Activated CD4-positive, CD25-positive, alpha-beta regulatory T cell treated with anti-CD3 and anti-CD28 coated beads, Interleukin-2, amount 50 U/mL, for 72 hours (primary cell): ENCODE results near the gene ATOSA.
A peak's percentile ranks its signal among the peaks of the same experiment; 100 is the strongest.

Experiments used
- DNase-seq: peaks from one replicate; pipeline ENCODE4 v3.0.0; 2021

ATOSA gene

DNA sequence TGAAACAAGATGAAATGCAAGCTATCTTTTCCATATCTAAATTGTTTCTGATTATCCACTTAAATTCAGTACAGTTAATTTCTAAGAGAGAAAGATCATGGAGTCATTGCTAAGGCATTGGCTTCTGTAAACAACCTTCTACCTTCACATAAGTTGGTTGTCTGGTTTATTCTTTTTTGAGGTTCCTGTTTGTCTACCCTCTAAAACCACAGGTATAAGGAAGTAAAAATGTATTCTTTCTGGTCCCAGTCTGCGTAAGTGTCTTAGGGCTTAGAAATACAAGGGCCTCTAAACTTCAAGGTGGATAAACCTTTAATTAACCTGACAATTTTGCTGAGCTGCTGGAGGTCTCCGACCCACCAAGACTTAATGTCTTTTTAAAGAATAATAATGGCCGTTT, 3.6 kb upstream of the ATOSA start:
- no peak for DNase-seq

GRCh38 chr15:52682200-52682599, 3.0 kb upstream of the ATOSA start:
- DNase-seq, result no peak

DNA sequence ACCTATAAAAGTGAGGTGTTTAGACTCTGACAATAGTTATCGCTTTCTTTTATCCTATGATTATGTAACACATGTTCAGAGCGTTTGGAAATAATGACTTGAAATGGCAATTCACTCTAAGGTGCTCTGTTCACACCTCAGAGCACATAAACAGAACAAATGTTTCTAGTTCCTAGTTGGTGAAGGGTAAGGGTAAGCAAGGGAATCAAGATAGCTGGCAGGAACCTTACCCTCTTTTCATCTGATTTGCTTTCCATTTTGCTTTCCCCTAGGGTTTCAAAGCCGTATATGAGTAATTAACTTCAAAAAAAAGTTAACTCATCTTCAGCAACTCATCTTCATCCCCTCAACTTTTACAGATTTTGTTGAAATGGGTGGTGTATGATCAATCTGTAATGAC, 2.3 kb upstream of the ATOSA start:
- DNase-seq, result no peak

- DNase-seq, result no peak
These were observed 1.6 kb upstream of the ATOSA start for GRCh38 chr15:52680761-52681160.

DNA sequence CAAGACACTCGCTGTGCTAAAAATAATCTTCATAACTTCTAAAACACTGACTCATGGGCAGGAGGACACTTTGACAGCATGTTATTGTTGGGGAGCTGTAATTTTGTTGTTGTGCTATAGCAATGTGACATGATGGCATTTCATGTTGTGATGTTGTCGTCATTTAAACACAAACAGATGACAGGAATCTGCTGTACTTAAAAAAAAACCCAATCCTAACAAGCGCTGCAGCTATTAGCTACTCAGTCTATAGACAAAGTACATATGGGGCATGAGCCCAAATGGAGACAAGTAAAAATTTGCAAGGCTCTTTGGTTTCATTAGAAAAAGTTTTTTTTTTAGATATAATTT, 828 bp upstream of the ATOSA start:
- DNase-seq, result no peak

GRCh38 chr15:52678468-52679231, 538 bp downstream of the ATOSA start:
- peak; percentile 68 for DNase-seq

DNA sequence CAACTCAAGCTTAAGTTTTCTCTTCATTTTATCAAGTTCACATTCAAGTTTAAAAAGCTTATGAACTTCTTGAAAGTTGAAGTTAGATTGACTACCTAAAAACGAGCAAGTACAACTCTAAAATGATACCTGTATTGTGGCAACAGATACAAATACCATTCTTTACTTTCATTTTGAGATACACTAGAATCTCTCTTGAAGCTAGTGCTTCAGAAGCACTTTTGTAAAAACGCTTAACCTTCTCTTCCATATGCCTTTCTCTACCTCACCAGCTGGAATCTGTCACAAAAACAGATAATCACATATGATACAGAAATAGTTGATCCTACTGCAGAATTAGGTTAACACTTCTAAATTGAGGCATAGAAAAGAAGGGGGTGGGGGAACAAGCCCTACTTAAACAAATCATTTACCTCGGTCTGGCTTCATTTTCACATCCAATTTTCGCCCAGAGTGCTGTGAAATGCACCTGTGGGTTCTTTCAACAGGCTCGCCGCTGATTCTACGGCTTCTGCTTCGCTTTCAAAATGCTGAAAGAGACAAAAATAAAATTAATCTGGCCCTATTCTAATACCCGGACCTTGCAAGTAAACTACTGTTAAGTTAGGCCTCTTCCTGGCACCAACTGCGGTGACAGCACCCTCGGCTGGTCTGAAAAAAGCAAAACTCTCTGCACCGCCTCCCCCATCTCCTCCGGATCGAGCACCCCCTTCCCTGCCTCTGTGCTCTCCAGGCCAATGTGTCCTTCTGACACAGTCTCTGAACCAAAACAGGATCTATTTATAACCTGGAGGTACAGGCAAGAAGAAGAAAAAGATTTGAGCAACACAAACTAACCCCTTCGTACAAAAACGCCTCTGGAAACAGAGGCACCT, 1.4 kb downstream of the ATOSA start:
- peak; percentile 48 for DNase-seq

GRCh38 chr15:52674831-52675230, 4.4 kb downstream of the ATOSA start:
- DNase-seq, result no peak

- no peak for DNase-seq
These were observed 5.5 kb downstream of the ATOSA start for GRCh38 chr15:52673734-52674133.

- DNase-seq, result no peak
These were observed 5.9 kb downstream of the ATOSA start for GRCh38 chr15:52673312-52673711.

DNA sequence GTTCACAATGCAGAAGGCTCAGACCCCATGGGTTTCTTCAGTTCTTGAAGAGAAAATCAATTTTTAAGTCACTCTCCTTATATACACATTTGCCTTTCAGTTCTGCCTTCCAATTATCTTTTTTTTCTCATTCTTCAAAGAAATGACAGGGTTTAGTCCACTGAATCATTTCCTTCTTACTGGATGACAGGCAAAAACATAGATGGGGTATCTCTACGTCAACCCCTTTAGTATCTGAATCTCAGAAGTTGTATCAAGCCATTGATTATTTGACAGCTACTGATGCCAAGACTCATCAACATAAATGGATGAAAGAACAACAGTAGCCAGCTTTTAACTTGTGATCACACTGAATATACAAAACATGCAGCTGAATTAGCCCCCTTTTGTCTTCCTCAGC, 6.5 kb downstream of the ATOSA start:
- DNase-seq, result no peak

GRCh38 chr15:52670087-52670486, 9.1 kb downstream of the ATOSA start:
- no peak for DNase-seq

- no peak for DNase-seq
These were observed 11.1 kb downstream of the ATOSA start for GRCh38 chr15:52668133-52668532.

DNA sequence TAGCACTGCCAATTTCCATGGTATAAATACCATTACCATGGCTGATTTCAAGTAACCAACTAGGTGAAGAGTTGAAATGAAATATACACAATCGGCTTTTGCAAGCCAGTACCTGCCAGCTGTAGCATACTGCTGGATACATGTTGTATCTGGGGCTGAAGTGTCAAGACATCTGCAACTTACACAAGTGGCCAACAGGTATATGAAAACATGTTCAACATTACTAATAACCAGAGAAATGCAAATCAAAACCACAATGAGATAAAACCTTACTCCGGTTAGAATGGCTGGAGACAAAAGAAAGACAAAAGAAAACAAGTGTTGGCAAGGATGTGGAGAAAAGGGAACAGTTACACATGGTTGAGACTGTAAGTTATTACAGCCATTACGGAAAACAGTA, 11.6 kb downstream of the ATOSA start:
- DNase-seq, result no peak

DNA sequence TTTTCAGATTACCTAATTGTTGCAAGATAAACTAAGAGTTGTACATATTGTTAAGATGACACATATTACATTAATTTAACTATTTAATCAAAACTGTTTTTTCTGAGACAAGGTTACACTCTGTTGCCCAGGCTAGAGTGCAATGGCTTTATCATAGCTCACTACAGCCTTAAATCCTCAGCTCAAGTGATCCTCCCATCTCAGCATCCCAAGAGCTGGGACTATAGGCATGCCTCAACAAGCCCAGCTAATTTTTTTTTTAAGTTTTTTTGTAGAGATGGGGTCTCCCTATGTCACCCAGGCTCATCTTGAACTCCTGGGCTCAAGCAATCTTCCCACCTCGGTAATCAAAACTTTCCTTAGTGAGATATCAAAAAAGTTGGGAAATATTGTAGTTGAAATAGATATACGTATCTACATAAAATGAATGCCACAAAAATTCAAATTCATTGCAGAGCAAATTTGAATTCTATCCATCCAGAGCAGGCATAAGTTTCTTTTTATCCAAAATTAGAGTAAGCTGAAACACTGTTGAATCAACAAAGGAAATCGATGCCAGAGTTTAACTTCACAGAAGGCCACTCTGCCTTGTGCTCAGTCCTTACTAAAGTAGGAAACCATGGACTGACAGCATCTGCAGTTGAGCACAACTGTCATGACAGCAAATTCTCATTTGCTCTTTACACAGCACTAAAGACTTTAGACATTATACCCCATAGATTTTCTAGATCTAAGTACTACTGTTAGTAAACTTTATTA, 15.5 kb downstream of the ATOSA start:
- DNase-seq, result no peak

- no peak for DNase-seq
These were observed 17.3 kb downstream of the ATOSA start for GRCh38 chr15:52661909-52662308.

- DNase-seq, result no peak
These were observed 19.0 kb downstream of the ATOSA start for GRCh38 chr15:52660192-52660591.

DNA sequence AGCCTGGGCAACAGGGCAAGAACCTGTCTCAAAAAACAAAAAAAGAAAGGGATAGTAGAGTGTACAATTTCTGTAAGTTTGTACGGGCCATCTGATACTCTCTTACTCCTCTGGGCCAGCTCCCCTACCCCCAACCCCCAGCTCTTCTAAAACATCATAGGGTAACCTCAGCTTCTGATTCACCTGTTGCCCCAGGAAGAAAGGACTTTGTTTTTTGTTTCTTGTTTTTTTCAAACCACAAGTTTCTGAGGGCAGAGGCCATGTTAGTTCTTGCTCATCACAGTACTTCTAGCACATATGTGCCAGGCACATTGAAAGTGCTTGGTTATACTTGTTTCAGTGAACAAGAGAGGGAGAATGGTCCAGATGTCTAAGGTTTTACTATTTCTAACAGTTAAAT, 20.2 kb downstream of the ATOSA start:
- peak; percentile 32 for DNase-seq

DNA sequence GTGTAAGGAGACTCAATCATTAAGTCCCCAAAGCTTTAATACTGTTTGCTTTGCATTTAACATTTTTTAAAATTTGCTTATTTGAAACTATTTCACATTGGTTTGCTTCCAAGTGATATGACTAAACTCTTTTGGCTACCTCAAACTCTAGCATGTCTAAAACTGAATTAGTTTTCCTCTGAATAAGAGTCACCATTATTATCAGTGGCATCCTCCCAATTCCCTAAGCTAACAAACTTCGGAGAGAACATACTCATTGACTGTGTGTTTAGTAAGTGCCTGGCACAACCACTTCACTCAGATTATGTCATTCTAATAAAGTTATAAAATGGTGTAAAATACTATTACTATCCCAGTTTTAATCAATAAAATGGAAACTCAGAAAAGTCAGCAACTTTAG, 21.9 kb downstream of the ATOSA start:
- no peak for DNase-seq

- DNase-seq, result no peak
These were observed 22.8 kb downstream of the ATOSA start for GRCh38 chr15:52656412-52656811.

- no peak for DNase-seq
These were observed 25.7 kb downstream of the ATOSA start for GRCh38 chr15:52653431-52653964.

DNA sequence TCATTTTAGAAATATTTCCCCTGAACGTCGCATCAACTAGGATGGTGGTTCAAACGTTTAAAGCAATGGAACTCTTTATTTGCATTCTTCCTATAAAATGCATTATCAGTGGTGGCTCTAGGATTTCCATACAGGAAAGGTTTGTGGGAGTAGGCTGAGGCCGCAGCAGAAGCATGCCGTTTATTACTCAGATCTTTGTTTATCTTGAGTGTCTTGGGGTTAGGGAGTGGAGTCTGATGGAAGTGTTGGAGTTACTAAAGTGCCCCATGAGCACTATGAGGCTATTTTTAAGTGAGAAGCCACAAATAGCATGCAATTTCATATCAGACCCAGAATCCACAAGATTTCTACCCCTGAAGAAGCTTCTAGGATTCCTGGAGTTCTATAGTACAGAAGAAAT, 26.2 kb downstream of the ATOSA start:
- no peak for DNase-seq

- DNase-seq, result no peak
These were observed 26.9 kb downstream of the ATOSA start for GRCh38 chr15:52652286-52652685.
